Measurements from ENCODE around the gene HELB.

Gene HELB

DNA sequence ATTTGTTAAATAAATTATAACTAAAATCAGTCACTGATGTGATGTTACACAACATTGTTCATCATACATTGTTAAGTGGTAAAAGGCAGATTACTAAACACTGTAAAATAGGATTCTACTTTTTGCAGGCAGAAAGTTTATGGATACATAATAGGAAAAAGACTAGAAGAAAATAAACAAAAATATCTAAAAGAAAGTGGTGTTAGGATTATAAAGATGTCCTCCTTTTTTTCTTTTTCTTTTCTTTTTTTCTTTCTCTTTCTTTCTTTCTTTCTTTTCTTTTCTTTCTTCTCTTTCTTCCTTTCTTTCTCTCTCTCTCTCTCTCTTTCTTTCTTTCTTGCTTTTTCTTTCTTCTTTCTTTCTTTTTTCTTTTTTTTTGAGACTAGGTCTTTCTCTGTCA, 39.6 kb upstream of the HELB start:
- Histone ChIP-seq H3K27ac (ENCODE audit: extremely low read depth, low read depth, low read length) (no peak overlapping the region), H3K4me3 (ENCODE audit: low read depth, low read length) (no peak overlapping the region), H3K4me1 (ENCODE audit: control insufficient read depth, insufficient read depth, low read length) (no peaks in the 10 kb centered on the region), H3K36me3 (ENCODE audit: control insufficient read depth in 2 of 2, insufficient read depth in 1 of 2, low read length in 2 of 2) (no peaks in the 10 kb centered on the region), H3K9me3 (ENCODE audit: control insufficient read depth, insufficient read depth, low read depth, low read length) (no peaks in the 10 kb centered on the region)
- POLR2A ChIA-PET: no interaction called here
- no peak for TF ChIP-seq ZNF548 (tag by site-specific recombination; IDR thresholded peaks at IDR 0.05)
- 0 out of 2 replicates have a peak, but pooled peaks have one; percentile 20 for TF ChIP-seq ZNF366 (tag by site-specific recombination; conservative IDR thresholded peaks at IDR 0.05)
- CTCF ChIA-PET: interaction anchor here (0.6 kb wide), 1 partner anchor 394 kb away, joined by 4 read pairs; no protein-coding TSS in a partner anchor

DNA sequence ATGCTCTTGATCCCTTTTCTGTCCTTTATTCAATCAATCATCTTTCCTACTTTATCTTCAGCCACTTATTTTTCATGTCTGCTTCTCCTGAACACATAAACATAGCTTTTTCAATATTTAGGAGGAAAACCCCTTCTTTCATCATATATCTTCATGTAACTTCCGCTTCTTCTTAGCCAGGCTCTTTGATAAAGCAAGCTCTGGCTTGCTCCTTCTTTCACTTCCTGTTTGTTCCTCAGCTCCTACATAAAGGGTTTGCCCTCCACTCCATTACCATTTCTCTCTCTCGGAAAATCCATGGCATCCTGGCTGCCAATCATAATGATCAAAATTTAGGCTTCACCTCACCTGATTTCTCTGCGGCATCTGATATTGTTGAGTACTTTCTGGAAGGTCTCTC, 33.7 kb upstream of the HELB start:
- Histone ChIP-seq H3K4me1 (ENCODE audit: control insufficient read depth, insufficient read depth, low read length) (no peaks in the 10 kb centered on the region), H3K4me3 (ENCODE audit: low read depth, low read length) (no peak overlapping the region), H3K27ac (ENCODE audit: extremely low read depth, low read depth, low read length) (no peak overlapping the region), H3K36me3 (ENCODE audit: control insufficient read depth in 2 of 2, insufficient read depth in 1 of 2, low read length in 2 of 2) (no peaks in the 10 kb centered on the region), H3K9me3 (ENCODE audit: control insufficient read depth, insufficient read depth, low read depth, low read length) (no peaks in the 10 kb centered on the region)
- TF ChIP-seq YY1 (tag by site-specific recombination; IDR thresholded peaks at IDR 0.05): no peak
- TF ChIP-seq, protein P1, sequence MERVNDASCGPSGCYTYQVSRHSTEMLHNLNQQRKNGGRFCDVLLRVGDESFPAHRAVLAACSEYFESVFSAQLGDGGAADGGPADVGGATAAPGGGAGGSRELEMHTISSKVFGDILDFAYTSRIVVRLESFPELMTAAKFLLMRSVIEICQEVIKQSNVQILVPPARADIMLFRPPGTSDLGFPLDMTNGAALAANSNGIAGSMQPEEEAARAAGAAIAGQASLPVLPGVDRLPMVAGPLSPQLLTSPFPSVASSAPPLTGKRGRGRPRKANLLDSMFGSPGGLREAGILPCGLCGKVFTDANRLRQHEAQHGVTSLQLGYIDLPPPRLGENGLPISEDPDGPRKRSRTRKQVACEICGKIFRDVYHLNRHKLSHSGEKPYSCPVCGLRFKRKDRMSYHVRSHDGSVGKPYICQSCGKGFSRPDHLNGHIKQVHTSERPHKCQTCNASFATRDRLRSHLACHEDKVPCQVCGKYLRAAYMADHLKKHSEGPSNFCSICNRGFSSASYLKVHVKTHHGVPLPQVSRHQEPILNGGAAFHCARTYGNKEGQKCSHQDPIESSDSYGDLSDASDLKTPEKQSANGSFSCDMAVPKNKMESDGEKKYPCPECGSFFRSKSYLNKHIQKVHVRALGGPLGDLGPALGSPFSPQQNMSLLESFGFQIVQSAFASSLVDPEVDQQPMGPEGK (tag by site-specific recombination; IDR thresholded peaks at IDR 0.05): no peak
- TF ChIP-seq ZNF112 (tag by site-specific recombination; IDR thresholded peaks at IDR 0.05): no peak
- no peak for TF ChIP-seq ZNF202 (tag by site-specific recombination; IDR thresholded peaks at IDR 0.05; ENCODE audit: borderline replicate concordance)
- no peak for TF ChIP-seq ZNF555 (tag by site-specific recombination; conservative IDR thresholded peaks at IDR 0.05)
- TF ChIP-seq ZNF16 (tag by site-specific recombination; IDR thresholded peaks at IDR 0.05; ENCODE audit: low read depth): no peak
- TF ChIP-seq FEZF1 (tag by site-specific recombination; IDR thresholded peaks at IDR 0.05): no peak
- no peak for TF ChIP-seq ZXDB (tag by site-specific recombination; IDR thresholded peaks at IDR 0.05)
- no peak for TF ChIP-seq ZNF24 (tag by site-specific recombination; IDR thresholded peaks at IDR 0.05)
- TF ChIP-seq, protein P2, sequence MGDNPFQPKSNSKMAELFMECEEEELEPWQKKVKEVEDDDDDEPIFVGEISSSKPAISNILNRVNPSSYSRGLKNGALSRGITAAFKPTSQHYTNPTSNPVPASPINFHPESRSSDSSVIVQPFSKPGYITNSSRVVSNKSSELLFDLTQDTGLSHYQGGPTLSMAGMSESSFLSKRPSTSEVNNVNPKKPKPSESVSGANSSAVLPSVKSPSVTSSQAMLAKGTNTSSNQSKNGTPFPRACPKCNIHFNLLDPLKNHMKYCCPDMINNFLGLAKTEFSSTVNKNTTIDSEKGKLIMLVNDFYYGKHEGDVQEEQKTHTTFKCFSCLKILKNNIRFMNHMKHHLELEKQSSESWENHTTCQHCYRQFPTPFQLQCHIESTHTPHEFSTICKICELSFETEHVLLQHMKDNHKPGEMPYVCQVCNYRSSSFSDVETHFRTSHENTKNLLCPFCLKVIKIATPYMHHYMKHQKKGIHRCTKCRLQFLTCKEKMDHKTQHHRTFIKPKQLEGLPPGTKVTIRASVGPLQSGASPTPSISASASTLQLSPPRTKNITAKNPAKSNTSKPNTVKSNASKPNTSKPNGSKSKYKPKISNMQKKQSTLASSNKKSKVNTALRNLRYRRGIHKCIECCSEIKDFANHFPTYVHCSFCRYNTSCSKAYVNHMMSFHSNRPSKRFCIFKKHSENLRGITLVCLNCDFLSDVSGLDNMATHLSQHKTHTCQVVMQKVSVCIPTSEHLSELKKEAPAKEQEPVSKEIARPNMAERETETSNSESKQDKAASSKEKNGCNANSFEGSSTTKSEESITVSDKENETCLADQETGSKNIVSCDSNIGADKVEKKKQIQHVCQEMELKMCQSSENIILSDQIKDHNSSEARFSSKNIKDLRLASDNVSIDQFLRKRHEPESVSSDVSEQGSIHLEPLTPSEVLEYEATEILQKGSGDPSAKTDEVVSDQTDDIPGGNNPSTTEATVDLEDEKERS (tag by site-specific recombination; IDR thresholded peaks at IDR 0.05): no peak
- no peak for TF ChIP-seq ZNF624 (tag by site-specific recombination; IDR thresholded peaks at IDR 0.05)
- TF ChIP-seq, protein P3, sequence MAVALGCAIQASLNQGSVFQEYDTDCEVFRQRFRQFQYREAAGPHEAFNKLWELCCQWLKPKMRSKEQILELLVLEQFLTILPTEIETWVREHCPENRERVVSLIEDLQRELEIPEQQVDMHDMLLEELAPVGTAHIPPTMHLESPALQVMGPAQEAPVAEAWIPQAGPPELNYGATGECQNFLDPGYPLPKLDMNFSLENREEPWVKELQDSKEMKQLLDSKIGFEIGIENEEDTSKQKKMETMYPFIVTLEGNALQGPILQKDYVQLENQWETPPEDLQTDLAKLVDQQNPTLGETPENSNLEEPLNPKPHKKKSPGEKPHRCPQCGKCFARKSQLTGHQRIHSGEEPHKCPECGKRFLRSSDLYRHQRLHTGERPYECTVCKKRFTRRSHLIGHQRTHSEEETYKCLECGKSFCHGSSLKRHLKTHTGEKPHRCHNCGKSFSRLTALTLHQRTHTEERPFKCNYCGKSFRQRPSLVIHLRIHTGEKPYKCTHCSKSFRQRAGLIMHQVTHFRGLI (tag by site-specific recombination; IDR thresholded peaks at IDR 0.05): no peak
- POLR2A ChIA-PET: no interaction called here
- CTCF ChIA-PET: interaction anchor here (0.7 to 2.6 kb wide), 3 partner anchors 10 to 723 kb away, joined by 3 to 16 read pairs (median 3); no protein-coding TSS in a partner anchor

DNA sequence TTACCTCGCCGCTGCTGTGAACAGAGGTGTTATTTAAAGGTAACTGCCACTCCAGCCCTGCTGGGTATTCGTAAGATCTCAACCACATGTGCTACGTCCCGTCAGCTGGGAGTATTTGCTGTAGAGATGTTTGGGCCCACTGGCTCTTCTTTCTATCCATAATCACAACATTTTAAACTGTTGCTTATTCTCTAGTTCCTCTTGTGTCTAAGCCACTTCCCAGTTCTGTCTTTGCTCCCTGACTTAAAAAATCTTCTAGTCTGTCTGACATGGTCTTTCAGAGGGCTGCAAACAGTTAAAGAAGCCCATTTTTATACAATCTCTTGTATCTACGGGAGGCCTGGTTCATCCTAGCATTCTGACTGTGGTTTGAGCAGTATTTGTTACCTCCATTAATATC, 33.2 kb upstream of the HELB start:
- no peaks in the 10 kb centered on the region for H3K36me3 ChIP-seq (ENCODE audit: control insufficient read depth in 2 of 2, insufficient read depth in 1 of 2, low read length in 2 of 2)
- H3K4me1 ChIP-seq (ENCODE audit: control insufficient read depth, insufficient read depth, low read length): no peaks in the 10 kb centered on the region
- no peak overlapping the region for H3K4me3 ChIP-seq (ENCODE audit: low read depth, low read length)
- ChIA-PET POLR2A (interaction anchor here (0.5 kb wide), 1 partner anchor 139 kb away, joined by 3 read pairs; the partner anchor contains the start of gene LLPH), CTCF (interaction anchor here (0.6 to 2.9 kb wide), 12 partner anchors 10 to 722 kb away, joined by 3 to 20 read pairs (median 6); no protein-coding TSS in a partner anchor)
- no peaks in the 10 kb centered on the region for H3K9me3 ChIP-seq (ENCODE audit: control insufficient read depth, insufficient read depth, low read depth, low read length)
- no peak overlapping the region for H3K27ac ChIP-seq (ENCODE audit: extremely low read depth, low read depth, low read length)
- TF ChIP-seq ZNF785 (tag by site-specific recombination; IDR thresholded peaks at IDR 0.05) (no peak), ZNF24 (tag by site-specific recombination; IDR thresholded peaks at IDR 0.05) (no peak), MEIS1 (CRISPR knock-in tag; IDR thresholded peaks at IDR 0.05; ENCODE audit: borderline replicate concordance) (no peak), IKZF3 (tag by site-specific recombination; IDR thresholded peaks at IDR 0.05) (no peak), ZNF114 (tag by site-specific recombination; IDR thresholded peaks at IDR 0.05) (no peak), ZNF221 (tag by site-specific recombination; IDR thresholded peaks at IDR 0.05; ENCODE audit: borderline replicate concordance) (no peak), ZNF302 (tag by site-specific recombination; IDR thresholded peaks at IDR 0.05; ENCODE audit: low read depth) (no peak), ZNF843 (tag by site-specific recombination; IDR thresholded peaks at IDR 0.05) (no peak), ZNF133 (tag by site-specific recombination; IDR thresholded peaks at IDR 0.05) (no peak), ZNF585B (tag by site-specific recombination; IDR thresholded peaks at IDR 0.05) (no peak), ZNF248 (tag by site-specific recombination; IDR thresholded peaks at IDR 0.05) (no peak)
- TF ChIP-seq, protein P4, sequence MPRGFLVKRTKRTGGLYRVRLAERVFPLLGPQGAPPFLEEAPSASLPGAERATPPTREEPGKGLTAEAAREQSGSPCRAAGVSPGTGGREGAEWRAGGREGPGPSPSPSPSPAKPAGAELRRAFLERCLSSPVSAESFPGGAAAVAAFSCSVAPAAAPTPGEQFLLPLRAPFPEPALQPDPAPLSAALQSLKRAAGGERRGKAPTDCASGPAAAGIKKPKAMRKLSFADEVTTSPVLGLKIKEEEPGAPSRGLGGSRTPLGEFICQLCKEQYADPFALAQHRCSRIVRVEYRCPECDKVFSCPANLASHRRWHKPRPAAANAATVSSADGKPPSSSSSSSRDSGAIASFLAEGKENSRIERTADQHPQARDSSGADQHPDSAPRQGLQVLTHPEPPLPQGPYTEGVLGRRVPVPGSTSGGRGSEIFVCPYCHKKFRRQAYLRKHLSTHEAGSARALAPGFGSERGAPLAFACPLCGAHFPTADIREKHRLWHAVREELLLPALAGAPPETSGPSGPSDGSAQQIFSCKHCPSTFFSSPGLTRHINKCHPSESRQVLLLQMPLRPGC (tag by site-specific recombination; IDR thresholded peaks at IDR 0.05): no peak
